ENCODE data around the gene FAM120AOS.

FAM120AOS gene

GRCh38 chr9:93436655-93437407 is 16.6 kb downstream of the FAM120AOS start:
- no peak for DNase-seq

DNA sequence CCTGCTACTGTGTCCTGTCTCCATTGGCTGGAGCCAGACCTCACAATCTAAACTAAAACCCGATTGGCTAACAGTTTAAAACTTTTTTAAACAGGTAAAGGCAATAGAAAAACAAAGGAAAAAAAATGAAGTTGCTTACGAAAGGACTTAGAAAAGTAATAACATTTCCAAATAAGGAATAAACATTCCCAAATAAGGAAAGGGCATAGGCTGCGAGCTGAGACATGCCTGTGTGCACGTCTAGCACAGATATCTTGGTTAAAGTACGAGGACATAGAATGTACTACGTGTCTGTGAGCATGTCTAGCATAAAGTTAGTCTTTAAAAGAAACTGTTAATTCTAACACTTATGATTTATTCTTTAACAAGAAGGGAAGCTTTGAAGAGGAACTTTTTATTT is 17.2 kb downstream of the FAM120AOS start:
- no peak for DNase-seq

DNA sequence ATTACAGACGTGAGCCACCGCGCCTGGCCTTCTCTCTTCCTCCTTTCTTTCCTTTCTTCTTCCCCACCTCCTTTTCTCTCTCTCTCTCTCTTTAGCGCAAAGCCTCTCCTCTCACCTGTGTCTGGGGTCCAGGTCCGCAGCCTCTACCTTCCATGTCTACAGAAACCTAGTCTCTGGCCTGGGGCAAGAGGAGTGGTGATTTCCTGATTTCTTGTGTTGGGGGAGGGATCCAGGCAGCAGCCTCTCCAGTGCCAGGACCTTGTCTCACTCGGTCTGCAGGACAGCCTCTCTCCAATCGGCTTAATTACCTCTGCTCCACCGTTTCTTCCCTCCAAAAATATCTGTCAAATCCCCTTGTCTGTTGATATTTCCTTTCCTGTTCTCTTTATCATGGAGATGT is 18.0 kb downstream of the FAM120AOS start:
- no peak for DNase-seq

GRCh38 chr9:93434056-93434455 is 19.3 kb downstream of the FAM120AOS start:
- no peak for DNase-seq

DNA sequence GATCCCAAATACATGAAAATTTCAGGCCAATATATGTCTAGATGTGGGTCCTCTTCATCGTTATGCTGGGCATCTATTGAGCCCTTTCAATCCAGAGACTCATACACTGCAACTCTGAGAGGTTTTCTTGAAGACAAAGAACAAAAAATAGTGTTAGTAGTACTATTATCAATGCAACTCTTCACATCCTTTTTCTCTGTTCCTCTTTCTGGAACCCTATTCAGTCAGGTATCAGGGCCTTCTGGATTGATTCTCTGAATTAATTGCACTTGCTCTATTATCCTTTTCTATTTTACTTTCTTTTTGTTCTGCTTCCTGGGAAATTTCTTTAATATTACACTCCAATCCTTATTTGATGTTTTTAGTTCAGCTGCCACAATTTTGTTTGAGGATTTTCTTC is 20.4 kb downstream of the FAM120AOS start:
- DNase-seq = no peak

DNA sequence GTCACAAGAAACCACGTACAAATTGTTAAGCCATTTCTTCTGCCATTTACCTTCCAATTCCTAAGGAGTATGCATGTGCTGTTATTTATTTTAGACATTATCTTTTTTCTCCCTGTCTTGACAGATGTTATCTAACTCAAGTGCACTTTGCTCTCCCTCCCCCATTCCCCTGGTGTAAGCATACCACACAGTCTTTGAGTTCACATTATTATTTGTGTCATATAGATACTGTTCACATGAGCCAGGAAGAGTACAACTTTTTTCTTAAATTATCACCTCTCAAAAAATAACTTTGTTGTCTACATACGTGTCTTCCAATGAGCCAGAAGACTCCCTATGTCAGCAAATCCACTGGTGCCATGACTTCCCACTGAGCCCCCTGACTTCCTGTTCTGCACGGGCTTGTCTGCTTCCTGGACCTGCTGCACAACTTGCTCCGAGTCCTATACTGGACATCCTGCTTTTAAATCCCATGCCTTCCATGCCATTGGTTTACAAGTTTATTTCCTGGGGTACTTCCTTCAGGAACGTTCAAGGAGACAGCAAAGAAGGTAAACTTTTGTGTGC is 21.8 kb downstream of the FAM120AOS start:
- no peak for DNase-seq

DNA sequence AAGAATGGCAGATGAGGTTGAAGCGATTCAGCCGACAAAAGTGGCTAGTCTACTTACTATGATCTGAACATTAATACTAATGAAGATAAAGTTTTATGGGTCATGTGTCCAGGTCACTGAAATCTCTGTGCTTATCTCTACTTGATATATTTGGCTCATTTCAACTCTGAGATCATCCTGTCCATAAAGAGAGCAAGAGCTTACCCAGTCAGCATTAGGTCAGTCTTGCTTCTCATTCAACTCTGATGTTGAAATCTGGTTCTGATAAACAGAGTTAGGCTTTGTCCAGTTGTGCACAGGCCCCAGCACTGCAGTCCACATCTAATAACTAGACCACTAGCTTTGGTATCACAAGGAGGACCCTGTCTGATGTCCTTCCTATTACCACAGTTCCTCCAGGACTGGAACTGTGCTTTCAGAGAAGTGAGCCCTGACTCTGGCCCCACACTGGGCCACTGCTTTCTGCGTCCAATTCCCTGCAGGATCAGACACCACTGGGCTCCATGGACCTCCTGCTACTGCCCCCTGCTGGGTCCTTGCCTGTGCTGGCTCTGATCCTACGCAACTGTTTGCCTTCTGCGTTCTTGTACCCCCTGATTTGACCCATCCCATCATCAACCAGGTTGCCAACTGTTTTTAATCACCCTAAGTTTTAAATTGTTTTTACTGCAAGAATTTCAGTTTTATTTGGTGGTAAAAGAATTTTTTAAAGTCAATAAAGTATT is 25.6 kb downstream of the FAM120AOS start:
- DNase-seq = no peak

DNA sequence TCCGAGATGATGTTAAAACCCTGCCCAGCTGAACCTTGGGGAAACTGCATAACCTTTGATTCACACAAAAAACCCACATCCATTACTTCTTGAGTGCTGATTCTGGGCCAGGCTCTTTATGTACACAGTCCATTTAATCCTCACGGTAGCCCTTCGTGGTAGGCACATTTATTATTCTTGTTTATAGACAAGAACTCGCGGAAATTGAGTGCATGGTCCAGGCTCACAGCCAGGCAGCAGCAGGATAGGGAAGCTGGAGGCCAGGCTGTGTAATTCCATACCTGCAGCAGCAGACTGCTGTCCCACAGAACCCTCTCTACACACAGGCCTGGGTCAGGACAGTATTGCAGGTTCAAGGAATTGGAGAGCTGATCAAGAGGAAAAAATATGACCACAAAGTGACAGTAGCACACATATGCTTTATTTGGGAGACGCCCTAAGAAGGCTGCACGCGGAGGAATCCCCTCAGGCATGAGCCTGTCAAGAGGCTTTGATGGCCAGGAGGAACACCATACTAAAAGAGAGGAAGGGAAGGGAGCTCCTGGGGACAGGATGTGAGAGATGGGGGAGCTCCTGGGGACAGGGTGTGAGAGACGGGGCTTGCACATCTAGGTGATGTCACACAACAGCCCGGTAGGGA is 30.3 kb downstream of the FAM120AOS start:
- no peak for DNase-seq

- no peak for DNase-seq
These were observed 34.4 kb downstream of the FAM120AOS start for GRCh38 chr9:93419023-93419422.

DNA sequence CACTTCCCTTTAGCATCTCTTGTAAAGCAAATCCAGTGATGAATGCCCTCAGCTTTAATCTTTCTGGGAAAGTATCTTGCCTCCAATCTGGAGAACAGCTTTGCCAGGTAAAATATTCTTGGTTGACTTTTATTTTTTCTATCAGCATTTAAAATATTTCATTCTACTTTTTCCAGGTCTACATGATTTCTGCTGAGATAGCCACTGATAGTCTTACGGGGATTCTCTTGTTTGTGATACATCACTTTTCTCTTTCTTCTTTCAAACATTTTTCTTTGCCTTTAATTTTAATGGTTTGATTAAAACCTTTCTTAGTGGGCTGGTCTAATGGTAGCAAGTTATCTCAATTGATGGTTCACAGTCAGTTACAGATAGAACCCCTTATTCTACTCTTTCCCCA is 35.8 kb downstream of the FAM120AOS start:
- DNase-seq = no peak

- DNase-seq = no peak
These were observed 36.7 kb downstream of the FAM120AOS start for GRCh38 chr9:93416530-93417235.

GRCh38 chr9:93415176-93415690 is 38.1 kb downstream of the FAM120AOS start:
- DNase-seq = no peak

GRCh38 chr9:93413530-93413929 is 39.9 kb downstream of the FAM120AOS start:
- no peak for DNase-seq

DNA sequence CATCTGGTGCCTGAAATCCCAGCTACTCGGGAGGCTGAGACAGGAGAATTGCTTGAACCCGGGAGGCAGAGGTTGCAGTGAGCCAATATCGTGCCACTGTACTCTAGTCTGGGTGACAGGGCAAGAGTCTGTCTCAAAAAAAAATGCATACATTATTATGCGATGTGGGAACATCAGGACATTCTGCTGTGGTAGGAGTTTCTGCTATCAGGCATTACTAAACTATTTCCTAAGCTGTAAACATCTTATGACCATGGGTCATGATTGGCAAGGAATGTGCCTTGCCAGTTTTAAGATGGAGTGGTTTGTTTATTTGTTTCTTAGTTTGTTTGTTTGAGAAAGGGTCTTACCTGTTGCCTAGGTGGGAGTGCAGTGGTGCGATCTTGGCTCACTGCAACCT is 47.0 kb downstream of the FAM120AOS start:
- DNase-seq = no peak

DNA sequence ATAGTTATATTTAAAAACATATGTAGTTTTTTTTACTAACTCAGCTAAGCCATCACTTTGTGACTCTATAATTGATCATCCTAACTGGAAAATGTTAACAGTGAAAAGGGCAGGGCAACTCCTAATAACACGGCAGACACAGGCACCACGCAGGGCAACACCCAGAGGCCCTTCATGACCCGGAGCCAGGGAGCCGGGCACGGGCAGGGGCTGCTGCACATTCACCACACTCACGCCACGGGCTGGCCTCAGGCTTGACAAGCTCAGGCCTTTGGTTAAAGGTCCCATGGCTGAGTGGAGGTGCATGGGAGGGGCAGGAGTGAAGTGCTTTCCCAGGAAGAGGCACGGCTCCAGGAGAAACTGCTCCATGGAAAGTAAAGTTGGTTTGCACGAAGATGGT is 54.9 kb downstream of the FAM120AOS start:
- DNase-seq = no peak

- DNase-seq = no peak
These were observed 55.6 kb downstream of the FAM120AOS start for GRCh38 chr9:93397661-93398373.
